Endothelial cell of umbilical vein (primary cell): Measurements from ENCODE around the gene DCAF17.

Experiments used
- EZH2 ChIP-seq: IDR thresholded peaks from 2 replicates; pipeline ENCODE4 v1.6.1; 2012; ENCODE audit warnings: borderline replicate concordance, low read depth, mild to moderate bottlenecking, moderate library complexity, low read length, inconsistent platforms; ENCODE audit not compliant: severe bottlenecking
- POLR2A ChIP-seq: IDR thresholded peaks from 2 replicates; pipeline ENCODE4 v1.6.1; 2012; ENCODE audit warnings: low read depth, mild to moderate bottlenecking, control low read depth, low read length

- TF ChIP-seq EZH2 (no peak), POLR2A (no peak)
These were observed 28.0 kb upstream of the DCAF17 start for GRCh38 chr2:171406044-171406443.
